DMS114 treated with DMSO at 0.1 percent for 48 hours (cell line): ENCODE measurements around the gene INPP5J.
"Not testable (repeated sequence)": the region's sequence is repeated elsewhere in the genome, so short reads cannot be mapped to it uniquely, and the experiment has no call there.

Experiments used
- DNase-seq: peaks from one replicate; lab custom pipeline; 2025; ENCODE audit not compliant: unreplicated experiment; lab: John Stamatoyannopoulos, UW

The INPP5J gene

GRCh38 chr22:31086703-31087330 lies 35.9 kb upstream of the INPP5J start:
- no peak for DNase-seq

GRCh38 chr22:31087744-31088215 lies 35.0 kb upstream of the INPP5J start:
- DNase-seq = no peak

- DNase-seq = no peak
Observed at GRCh38 chr22:31088233-31088986, 34.4 kb upstream of the INPP5J start.

GRCh38 chr22:31089160-31090100 lies 33.3 kb upstream of the INPP5J start:
- no peak for DNase-seq

GRCh38 chr22:31090217-31091085 lies 32.3 kb upstream of the INPP5J start:
- no peak for DNase-seq

GRCh38 chr22:31091106-31091975 lies 31.4 kb upstream of the INPP5J start:
- no peak for DNase-seq

GRCh38 chr22:31092161-31092560 lies 30.6 kb upstream of the INPP5J start:
- DNase-seq = no peak

- no peak for DNase-seq
Observed at GRCh38 chr22:31093086-31093850, 29.5 kb upstream of the INPP5J start.

DNA sequence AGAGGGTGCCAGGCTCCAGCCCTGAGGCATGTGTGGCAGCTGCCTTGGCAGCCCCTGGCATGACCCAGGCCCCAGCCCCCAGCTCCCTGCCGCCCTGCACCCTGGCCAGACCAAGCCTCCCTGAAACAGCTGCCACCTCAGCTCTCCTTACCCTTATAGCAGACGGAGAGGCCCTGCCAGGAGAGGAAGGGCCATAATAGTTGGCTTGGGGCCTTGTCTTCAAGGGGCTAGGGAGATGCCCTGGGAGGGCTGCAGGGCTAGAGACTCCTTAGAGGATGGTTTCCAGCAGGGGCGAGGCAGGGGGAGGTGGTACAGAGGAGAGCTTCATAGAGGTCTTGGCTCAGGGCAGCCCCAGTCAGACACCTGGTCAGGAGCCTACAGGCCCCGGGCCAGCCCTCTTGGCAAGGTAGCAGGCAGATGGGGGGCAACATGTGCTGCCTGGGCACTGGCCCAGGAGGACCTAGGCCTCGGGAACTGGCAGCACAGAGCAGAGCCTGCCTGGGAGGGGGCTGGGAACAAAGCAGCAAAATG lies 28.7 kb upstream of the INPP5J start:
- DNase-seq = no peak

GRCh38 chr22:31094741-31095140 lies 28.0 kb upstream of the INPP5J start:
- no peak for DNase-seq

DNA sequence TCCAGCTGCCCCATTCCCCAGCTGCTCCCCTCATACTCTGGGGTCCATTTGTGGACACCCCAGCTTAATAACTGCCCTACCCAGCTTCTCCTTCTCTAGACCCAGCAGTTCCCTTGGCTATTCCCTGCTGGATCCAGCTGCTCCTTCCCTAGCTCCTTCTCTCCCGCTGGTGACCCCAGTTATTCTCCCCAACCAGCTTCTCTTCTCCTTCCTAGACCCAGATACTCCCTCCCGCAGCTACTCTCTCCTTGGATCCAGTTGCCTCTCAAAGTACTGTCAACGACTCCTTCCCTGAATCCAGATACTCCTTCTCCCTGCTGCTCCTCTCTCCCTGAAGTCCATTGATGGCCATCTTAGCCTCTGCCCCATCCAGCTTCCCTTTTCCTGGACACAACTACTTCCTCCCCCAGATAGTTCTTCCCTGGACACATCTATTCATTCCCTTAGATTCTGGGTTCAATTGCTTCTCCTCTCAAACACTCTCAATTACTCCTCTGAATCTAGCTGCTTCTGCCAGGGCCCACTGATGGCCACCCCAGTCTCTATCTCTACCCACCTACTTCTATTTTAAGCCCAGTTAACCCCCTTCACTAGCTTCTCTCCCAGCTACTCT lies 27.0 kb upstream of the INPP5J start:
- no peak for DNase-seq

- DNase-seq = no peak
Observed at GRCh38 chr22:31096657-31097279, 26.0 kb upstream of the INPP5J start.

- DNase-seq = not testable (repeated sequence)
Observed at GRCh38 chr22:31097539-31097938, 25.2 kb upstream of the INPP5J start.

- no peak for DNase-seq
Observed at GRCh38 chr22:31097941-31098631, 24.7 kb upstream of the INPP5J start.

- no peak for DNase-seq
Observed at GRCh38 chr22:31098632-31099110, 24.1 kb upstream of the INPP5J start.

GRCh38 chr22:31099386-31099785 lies 23.4 kb upstream of the INPP5J start:
- no peak for DNase-seq
